GM19351 (cell line): ENCODE results near the gene FKBP15.
"Not testable (repeated sequence)": the region's sequence is repeated elsewhere in the genome, so short reads cannot be mapped to it uniquely, and the experiment has no call there.

Source experiments
- ATAC-seq: cut with Tn5 transposase; IDR thresholded peaks from one replicate; pipeline ENCODE4 v1.9.1; 2021; ENCODE audit warnings: mild to moderate bottlenecking, moderate library complexity; ENCODE audit not compliant: unreplicated experiment

Gene FKBP15

GRCh38 chr9:113221003-113221799 is at the start of gene FKBP15, which contains the start of gene SLC31A1:
TSS of gene FKBP15 (minus strand) at chr9:113221277. CDS start at chr9:113221243, 34 bp downstream.
TSS of gene SLC31A1 (plus strand) at chr9:113221544. CDS start at chr9:113256149, 34,605 bp downstream.
- peak; percentile 84 for ATAC-seq

GRCh38 chr9:113269871-113270270 is 48.8 kb upstream of the FKBP15 start:
- no peak for ATAC-seq

- ATAC-seq: no peak
These were observed 48.3 kb upstream of the FKBP15 start for GRCh38 chr9:113269355-113269754.

GRCh38 chr9:113267911-113268566 is 47.0 kb upstream of the FKBP15 start:
- no peak for ATAC-seq

GRCh38 chr9:113266174-113266573 is 45.1 kb upstream of the FKBP15 start:
- ATAC-seq: no peak

- no peak for ATAC-seq
These were observed 41.0 kb upstream of the FKBP15 start for GRCh38 chr9:113261917-113262671.

GRCh38 chr9:113258282-113258681 is 37.2 kb upstream of the FKBP15 start:
- no peak for ATAC-seq

- ATAC-seq: no peak
These were observed 36.8 kb upstream of the FKBP15 start for GRCh38 chr9:113257863-113258262.

- no peak for ATAC-seq
These were observed 34.4 kb upstream of the FKBP15 start for GRCh38 chr9:113255438-113255837.

GRCh38 chr9:113254991-113255390 is 33.9 kb upstream of the FKBP15 start:
- no peak for ATAC-seq

GRCh38 chr9:113250807-113251206 is 29.7 kb upstream of the FKBP15 start:
- no peak for ATAC-seq

- not testable (repeated sequence) for ATAC-seq
These were observed 28.6 kb upstream of the FKBP15 start for GRCh38 chr9:113249661-113250060.

GRCh38 chr9:113247640-113248039 is 26.6 kb upstream of the FKBP15 start:
- no peak for ATAC-seq

GRCh38 chr9:113246928-113247327 is 25.9 kb upstream of the FKBP15 start:
- ATAC-seq: no peak

GRCh38 chr9:113245894-113246293 is 24.8 kb upstream of the FKBP15 start:
- no peak for ATAC-seq

GRCh38 chr9:113244556-113244955 is 23.5 kb upstream of the FKBP15 start:
- ATAC-seq: no peak

- no peak for ATAC-seq
These were observed 20.1 kb upstream of the FKBP15 start for GRCh38 chr9:113241161-113241560.

- ATAC-seq: no peak
These were observed 17.8 kb upstream of the FKBP15 start for GRCh38 chr9:113238859-113239232.

- ATAC-seq: no peak
These were observed 17.3 kb upstream of the FKBP15 start for GRCh38 chr9:113238202-113238858.

- ATAC-seq: no peak
These were observed 15.9 kb upstream of the FKBP15 start for GRCh38 chr9:113237026-113237425.

GRCh38 chr9:113235701-113236255 is 14.7 kb upstream of the FKBP15 start:
- not testable (repeated sequence) for ATAC-seq
